C1 segment of cervical spinal cord (tissue), 14 donors: ENCODE measurements around the gene PROM2.

Experiments used
- DNase-seq, 14 donors: peaks; one replicate each; lab custom pipeline; 2025; lab: John Stamatoyannopoulos, UW

Gene PROM2

DNA sequence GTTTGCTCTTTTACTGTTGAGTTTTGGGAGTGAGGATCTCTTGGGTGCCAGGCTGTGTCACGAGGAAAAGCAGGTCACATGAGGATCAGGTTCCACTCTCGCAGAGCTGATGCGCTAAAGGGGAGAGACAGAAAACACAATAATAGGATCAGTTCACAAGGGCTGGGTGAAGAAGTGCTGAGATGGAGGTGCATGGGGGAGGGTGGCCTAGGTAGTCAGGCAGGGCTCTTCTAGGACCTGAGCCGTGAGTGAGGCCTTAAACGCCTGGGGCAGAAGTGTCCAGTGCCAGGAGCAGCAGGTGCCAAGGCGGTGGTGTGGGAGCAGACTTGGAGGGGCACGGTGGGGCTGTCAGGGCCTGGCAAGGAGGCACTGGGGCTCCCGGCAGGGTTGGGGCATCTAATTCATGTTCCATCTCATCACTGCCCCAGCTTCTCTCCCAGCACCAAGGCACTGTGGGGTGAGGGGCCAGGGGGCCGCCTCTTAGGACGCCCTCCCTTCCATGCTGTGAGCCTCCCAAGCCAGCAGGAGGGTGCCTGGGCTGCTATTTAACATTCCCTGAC is 32.2 kb downstream of the PROM2 start:
- no peak for DNase-seq

DNA sequence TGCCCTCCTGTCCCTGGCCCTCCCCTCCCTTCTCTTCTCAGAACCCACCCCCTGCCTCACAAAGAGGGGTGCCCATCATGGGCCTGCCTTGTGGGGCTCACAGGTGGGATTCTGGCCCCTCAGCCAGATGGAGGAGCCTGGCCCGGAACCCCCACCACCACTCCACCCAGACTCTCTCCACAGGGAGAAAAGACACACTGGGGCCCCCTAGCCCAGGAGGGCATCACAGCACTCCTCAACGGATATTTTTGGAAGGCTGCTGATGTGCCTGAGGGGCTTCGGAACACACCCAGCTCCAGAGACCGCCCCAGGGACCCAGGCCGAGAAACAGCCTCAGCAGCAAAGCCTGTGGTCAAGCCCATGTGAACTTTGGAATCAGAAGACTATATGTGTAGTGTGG is 32.8 kb downstream of the PROM2 start:
- DNase-seq = no peak

DNA sequence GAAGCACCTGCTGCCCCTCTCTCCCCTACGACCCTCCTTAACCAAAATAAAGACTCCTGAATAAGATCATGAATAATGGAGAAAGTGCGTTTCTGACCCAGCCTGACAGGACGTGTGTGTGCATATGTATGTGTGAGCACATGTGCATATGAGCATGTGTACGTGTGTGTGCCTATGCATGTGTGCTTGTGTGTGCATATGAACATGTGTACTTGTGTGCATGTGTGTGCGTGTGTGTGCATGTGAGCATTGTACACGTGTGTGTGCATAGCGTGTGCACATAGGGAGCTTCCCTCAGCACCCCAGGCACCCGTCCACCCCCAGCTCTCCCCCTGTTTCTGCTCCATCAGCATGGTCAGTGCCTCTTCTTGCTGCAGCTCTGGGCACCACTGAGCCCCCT is 33.6 kb downstream of the PROM2 start:
- no peak for DNase-seq

DNA sequence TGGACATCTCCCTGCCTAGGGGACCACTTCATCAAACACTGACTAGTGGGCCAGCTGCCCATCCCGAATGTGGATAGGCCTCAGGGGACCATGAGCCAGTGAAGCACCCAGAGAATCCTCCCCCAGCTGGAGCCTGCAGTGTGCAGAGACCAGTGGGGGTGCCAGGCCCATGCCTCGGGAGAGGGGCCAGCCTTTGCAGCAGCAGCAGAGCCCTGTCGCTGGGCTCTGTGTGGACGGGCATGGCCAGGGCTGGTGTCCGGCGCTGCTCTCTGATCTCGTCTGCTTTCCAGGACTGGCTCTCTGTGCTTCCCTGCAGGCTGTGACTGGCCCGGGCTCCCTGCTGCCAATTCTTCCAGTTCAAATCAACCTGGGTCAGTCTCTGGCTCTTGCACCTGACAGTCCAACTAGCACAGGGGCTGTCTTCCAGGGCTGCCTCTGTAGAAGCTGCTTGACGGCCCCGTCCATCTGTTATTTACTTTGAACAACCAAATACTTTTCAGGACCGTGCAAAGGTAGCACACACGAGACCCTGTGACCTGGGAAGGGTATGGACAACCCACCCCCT is 34.3 kb downstream of the PROM2 start:
- DNase-seq = peak in 1 of 14 donors; percentile 17

DNA sequence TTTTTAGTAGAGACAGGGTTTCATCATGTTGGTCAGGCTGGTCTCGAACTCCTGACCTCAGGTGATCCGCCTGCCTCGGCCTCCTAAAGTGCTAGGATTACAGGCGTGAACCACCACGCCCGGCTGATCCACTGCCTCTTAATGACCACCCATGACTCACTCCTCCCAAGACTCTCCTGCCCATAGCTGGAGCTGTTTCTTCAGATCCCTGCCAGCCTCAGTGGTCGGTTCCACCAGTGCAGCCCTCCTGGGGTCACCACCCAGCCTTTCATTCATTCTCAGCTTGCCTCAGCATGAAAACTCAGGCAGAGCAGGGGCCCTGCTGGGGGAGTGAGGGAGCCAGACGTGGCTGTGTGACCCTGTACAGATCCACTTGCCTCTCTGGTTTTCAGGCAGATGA is 35.4 kb downstream of the PROM2 start:
- no peak for DNase-seq

DNA sequence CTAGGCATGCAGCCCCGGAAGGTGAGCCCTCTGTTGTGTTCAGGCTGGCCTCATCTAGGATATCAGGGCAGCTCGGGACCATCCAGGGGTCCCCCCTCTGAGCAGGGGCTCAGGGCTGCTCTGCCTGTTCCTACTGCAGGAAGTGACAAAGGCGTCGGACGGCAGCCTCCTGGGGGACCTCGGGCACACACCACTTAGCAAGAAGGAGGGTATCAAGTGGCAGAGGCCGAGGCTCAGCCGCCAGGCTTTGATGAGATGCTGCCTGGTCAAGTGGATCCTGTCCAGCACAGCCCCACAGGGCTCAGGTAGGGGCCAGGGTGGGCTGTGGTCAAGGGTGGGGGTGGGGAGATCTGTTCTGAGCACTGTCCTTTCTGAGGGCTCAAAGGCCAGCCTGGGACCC is 36.0 kb downstream of the PROM2 start:
- DNase-seq = no peak

DNA sequence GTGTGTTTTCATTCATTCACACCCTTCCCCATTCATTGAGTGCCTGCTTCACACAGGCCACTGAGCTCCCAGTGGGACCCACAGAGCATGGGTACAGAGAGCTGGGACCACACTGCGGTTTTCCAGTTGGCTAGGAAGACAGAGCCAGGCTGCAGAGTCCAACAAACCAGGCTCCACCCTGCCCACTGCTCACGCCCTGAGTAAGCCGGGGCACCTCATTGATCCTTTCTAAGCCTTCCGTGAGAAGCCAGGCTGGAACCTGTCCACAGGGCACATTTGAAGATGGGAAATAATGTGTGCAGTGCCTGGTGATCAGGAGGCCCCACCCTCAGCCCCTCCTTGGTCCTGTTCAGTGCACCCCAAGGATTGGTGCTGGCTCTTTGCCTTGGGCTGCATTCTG is 36.4 kb downstream of the PROM2 start:
- no peak for DNase-seq

DNA sequence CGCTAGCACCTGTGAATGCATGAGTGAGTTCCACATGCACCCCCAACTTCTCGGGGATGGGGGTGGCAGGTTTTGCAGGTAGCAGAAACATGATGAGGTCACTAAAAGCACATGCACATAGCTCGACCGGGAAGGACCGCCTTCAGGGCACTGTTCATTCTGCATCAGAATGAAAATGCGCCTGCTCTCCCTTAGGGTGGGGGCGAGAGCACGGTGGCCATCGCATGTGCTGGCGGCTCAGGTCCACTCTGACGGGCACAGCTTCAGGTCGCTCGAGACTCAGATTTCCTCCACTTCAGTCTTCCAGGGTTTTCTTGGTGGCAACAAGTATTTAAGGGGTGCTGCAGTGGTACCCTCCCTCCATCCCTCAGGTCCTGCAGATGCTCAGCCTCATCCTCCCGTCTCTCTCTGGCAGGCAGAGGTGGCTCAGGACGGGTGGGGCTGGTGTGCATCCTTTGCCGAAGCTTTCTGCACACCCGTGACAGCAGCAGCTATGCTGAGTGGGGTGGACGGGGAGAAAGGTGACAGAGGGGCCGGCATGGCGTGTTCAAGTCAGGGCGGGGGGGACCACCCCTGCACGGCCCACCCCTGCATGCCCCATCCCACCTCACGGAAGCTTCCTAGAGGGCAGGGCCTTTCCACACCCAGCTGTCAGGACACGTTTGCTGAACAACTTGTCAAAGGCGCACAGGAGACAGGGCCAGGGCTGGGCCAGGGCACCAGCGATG is 37.7 kb downstream of the PROM2 start:
- DNase-seq = no peak

DNA sequence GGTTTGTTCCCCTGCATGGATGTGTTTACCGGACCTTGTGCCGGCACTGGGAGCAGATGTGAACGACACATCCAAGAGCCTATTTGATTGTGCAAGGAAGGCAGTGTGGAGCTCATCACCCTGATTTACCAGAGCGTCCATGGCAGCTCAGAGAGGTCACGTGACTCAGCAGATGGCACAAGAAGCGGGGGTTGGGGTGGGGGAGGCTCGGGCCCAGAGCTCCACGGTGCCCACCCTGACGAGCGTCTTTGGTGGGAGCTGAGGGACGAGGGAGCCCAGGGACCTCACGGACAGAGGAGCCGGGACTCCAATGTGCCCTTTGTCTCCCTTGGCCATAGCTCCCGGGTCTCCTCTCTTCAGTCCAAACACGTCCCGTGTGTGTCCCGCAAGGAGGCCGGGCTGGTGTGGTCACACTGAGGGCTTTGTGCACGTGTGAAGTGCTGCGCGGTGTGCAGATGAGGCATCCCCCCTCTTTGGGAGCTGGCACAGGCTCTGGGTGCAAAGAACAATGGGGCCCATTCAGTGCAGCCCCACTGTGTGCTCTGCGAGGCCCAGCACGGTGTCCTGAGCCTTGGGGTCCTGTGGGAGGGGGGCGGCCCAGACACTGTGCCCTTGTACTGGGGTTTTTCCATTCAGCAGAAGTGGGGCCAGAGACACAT is 38.4 kb downstream of the PROM2 start:
- peak in 12 of 14 donors; percentile 28 to 92 (median 74) for DNase-seq

DNA sequence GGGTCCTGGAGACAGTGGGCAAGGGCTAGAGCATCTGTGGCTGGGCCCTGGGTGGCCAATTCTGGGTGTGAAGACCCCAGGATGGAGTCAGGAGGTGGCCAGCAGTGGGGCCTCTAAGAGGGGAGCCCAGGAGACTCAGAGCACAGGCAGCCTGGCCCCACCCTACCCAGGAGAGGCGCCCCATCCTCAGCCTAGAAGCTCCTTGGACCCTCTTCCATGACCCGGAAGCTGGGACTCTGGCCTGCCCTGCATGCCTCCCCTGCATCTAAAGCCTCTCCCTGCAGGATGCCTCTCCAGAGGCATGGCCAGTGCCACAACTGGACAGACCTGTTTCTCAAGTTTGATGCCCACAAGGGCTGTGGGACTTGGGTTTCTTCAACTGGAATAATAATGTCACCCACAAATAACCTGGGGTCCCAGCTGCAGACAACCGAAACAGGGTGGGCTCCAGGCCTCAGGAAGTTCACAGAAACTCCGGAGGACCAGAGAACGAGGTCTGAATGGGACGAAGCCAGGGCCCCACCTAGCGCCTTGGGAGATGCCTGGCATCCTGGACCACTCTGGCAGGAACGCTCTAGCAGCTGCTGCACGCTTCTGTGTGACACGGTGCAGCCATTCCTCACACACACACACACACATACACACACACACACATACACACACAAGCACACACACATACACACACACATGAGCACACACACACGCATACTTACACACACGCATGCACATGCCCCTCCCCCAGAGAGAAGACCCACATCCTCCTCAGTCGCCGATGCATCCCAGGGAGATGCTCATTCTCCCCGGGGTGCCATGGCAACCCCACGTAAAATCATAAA is 39.3 kb downstream of the PROM2 start:
- DNase-seq = no peak

DNA sequence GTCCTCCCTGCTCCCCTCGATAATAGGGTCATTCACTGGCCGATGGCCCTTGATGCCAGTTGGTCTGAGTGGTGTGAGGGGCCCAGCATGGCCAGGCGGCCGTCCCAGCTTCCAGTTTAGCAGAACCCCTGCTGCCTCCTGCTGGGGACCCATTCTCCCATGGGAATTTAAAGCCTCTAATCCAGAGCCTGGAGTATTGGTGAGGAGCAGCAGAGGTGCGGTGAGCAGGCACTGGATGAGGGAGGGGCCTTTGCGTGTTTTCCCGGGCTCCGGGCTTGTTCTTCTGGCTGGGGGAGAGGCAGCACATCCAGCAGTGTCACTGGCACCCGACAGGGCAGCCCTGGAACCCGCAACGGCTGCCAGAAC is 40.3 kb downstream of the PROM2 start:
- DNase-seq = peak in 1 of 14 donors; percentile 58

DNA sequence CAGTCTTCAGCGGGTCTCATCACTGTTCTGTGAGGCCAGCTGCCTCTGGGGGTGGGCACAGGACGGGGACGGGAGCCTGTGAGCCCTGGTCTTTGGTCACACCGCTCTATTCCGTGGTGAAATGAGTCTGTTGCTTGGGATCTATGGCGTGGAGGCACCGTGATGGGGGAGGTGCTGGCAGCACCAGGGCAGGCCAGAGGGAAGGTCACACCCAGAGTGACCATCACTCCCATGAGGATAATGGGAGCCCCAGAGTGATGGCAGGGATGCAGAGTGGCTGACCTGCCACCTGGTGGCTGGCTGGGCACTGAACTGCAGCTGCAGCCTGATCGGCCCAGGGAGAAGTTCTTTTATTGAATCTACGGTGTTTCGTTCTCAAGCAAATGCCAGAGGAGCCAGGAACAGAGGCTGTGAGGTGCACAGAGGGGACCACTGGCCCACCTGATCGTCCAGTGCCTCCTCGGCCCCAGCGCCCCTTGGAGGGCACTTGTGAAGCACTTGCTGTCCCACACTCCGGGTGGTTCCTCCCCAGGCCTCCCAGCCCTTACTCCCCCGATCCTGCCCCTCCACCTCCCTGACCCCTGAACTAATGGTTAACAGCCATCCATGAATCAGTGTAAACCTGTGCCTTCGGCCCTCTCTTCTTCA is 40.8 kb downstream of the PROM2 start:
- peak in 7 of 14 donors; percentile 31 to 64 (median 53) for DNase-seq

DNA sequence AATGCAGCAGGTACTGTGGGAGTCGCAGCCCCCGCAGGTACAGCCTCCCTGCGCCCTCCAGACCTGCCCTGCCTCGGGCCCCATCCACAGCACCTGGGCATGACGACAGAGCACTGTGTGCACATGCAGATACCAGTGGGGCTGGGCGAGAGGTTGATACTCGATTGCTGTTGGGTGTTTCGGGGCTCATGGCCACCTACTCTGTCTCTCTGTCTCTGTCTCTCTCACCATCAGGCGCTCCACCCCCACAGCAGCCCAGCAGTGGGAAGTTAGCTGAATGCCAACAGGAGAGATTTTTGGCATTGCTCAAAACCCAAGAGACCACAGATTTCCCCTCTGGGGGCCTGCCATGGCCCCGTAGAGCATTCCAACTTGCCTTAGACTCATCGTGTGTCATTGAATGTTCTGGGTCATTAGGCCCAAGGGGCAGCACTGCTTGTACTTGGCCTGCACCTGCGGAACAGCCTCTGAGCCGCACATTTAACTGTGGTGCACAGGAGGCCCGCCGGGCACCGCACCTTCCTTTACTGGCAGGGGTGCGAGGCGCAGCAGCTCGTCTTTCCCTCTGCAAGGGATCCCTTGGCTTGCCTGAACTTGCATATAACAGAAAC is 41.7 kb downstream of the PROM2 start:
- no peak for DNase-seq

DNA sequence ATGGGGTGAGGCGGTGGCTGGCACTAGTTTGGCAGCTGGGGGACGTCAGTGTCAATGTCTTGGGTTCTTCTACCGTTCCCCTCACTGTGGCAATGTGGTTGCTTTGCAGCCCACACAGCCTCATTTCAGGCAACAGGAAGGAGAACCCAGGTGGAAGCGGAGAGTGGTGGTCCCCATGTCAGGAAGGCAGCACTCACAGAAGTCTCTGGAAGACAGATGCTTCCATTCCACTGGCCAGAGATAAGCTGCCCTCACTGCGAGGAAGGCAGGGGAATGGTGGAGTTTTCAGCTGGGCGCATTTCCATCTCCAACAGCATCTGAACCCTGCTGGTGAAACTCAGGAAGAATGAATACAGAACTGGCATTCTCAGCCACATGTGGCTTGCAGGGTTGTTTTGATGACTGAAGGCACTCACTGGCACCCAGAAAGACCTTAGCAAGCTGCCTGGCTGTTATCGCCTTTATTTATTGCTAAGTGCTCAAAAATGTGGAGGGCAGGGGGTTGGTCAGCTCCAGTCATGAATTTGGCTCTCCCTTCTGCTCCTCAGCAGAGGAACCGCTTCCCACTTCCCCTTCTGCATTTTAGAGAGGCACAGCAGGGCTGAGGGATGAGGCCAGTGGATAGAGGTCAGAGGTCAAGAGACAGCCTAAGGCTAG is 42.3 kb downstream of the PROM2 start:
- no peak for DNase-seq

DNA sequence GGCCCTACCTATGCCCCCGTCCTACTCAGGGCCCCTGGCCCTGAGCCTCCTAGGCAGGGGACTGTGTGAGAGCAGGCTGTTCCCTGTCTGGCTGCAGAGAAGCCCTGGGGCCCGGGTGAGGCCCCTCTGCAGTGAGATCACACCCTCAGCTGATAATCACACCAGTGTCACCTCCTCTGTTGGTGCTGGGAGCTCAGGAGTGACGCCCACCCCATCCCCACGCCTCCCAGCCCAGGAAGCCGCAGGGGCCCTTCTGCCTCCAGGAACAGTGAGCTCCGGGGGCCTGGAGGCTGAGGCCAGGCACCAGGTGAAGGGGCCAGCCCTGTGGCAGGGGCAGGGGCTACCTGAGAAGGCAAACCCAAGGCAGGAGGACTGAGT is 42.9 kb downstream of the PROM2 start:
- DNase-seq = no peak

DNA sequence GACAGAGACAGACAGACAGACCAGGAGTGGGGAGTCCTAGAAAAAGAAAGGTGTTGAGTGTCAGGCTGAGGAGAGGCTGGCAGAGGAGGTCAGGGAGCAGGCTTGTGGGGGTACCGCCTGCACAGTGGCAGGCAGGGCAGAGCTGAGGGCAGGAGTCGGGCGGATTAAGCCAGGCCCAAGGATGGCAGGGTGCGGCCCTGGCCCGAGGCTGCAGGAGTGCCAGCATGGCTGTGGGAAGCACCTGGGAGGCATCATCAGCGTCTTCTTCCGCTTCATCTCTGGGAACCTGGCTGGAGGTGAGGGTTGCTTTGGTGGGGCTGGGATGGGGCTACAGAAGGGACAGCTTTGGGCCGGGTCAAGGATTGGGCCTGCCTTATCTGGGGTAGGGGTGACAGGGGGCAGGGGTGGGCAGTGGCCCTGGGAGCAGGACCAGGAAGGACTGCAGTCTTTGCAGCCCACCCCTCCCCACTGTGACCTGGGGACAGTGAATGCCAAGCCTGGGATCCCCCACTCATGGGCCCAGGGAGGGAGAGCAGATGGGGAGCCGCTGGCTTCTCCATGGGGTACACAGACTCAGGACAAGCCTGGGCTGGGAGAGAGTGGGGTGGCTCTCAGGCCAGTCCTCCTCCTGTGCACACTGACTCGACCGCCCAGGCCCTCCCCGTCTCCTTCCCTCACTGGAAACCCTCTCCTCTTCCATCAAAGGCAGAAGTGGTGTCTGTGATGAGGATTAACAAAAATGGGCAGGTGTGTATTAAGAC is 43.6 kb downstream of the PROM2 start:
- DNase-seq = no peak

DNA sequence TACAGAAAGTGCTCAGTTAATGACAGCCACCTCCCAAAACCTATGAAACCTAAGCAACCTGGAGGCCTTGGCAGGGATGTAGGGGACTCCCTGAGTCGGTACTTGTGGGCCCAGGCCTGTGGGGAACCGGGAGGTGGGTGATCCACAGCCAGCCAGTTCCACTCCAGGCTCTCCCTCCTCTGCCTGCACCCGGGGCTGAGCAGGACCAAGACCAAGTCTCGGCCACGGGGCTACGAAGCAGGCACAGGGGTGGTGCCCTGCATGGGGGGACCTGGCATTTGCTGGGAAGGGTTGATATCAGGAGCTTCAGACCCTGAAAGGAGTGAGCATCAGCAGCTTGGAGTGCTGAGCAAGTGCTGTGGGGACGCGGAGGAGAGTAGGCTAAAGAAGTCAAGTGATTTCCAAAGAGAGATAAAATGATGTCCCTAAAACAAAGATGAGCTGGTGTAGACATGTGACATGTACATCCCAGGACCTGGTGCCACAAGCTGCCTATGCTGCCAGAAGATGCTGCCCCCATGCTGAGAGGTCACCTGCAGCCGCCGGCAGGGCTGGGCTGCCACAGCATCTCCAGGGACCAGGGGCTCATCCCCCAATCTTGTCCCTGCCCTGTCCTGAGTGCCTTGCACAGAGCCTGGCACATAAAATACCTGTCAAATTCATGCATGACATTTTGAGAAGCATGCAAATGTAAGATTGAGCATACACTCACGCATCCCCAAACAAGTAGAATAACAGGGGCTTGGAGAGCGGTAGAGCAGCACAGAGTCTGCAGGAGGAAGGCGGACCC is 44.4 kb downstream of the PROM2 start:
- DNase-seq = no peak

DNA sequence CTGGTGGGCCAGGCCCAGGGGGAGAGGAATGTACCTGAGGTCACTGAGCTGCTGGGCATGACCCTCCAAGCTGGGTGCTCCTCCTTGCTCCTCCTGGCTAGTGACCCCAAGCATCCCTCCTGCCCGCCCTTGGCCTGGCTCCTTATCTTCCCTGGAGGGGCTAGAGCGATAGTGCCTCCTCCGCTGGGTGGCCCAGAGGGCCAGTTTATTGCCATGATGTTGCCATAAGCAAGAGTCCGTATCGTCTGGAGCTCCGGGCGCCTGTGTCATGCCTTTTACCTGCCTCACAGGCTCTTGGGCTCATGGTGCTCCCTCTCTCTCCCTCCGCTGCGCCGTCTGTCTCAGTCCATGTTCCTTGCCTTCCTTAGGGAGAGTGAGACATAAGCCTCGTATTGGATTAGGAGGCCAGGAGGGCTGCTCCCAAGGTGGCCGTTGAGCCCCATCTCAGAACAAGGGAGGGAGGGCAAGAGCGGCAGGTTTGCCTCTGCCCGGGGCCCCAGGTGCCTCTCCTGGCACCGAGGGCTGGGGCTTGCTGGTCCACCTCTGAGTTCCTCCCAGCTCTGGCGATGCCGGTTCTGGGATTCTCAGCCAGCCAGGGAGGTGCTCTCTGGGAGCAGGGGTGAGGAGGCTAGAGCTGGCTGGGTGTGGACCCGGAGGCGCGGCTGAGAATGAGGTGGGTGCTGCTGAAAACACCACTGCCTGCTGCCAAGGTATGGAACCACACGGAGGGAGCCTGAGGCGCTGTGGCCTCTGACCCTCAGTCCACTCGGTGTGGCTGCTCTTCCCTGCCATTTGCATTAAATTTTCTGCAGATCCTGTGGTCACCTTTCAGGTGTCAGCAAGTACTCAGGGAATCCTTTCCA is 45.5 kb downstream of the PROM2 start:
- no peak for DNase-seq
